Stimulated activated effector memory CD8-positive, alpha-beta T cell treated with anti-CD3 and anti-CD28 coated beads, Interleukin-12 subunit alpha, Interleukin-12 subunit beta, amount 100 ng/mL, for 72 hours (primary cell): ENCODE measurements around the gene DPCD.
"Not testable (repeated sequence)": the region's sequence is repeated elsewhere in the genome, so short reads cannot be mapped to it uniquely, and the experiment has no call there.

Experiments used
- ATAC-seq: fragments of 150-1000 bp; cut with Tn5 transposase; 2 replicates; pipeline ENCODE4 v1.10.0; 2021
- DNase-seq, 2 donors: peaks; one replicate each; pipeline ENCODE4 v3.0.0; 2021 to 2022; ENCODE audit warnings: low spot score in 2 of 2
- H3K27ac Mint-ChIP-seq: one replicate; pipeline ENCODE4 v1.8.0; 2022; ENCODE audit warnings: mild to moderate bottlenecking, mixed read lengths
- H3K36me3 Mint-ChIP-seq: one replicate; pipeline ENCODE4 v1.8.0; 2022; ENCODE audit warnings: mild to moderate bottlenecking, mixed read lengths
- H3K4me1 Mint-ChIP-seq: one replicate; pipeline ENCODE4 v1.8.0; 2022; ENCODE audit warnings: mixed read lengths
- H3K4me3 Mint-ChIP-seq: one replicate; pipeline ENCODE4 v1.8.0; 2022; ENCODE audit warnings: mild to moderate bottlenecking, mixed read lengths
- H3K9me3 Mint-ChIP-seq: one replicate; pipeline ENCODE4 v1.8.0; 2022; ENCODE audit warnings: mixed read lengths

DPCD gene

DNA sequence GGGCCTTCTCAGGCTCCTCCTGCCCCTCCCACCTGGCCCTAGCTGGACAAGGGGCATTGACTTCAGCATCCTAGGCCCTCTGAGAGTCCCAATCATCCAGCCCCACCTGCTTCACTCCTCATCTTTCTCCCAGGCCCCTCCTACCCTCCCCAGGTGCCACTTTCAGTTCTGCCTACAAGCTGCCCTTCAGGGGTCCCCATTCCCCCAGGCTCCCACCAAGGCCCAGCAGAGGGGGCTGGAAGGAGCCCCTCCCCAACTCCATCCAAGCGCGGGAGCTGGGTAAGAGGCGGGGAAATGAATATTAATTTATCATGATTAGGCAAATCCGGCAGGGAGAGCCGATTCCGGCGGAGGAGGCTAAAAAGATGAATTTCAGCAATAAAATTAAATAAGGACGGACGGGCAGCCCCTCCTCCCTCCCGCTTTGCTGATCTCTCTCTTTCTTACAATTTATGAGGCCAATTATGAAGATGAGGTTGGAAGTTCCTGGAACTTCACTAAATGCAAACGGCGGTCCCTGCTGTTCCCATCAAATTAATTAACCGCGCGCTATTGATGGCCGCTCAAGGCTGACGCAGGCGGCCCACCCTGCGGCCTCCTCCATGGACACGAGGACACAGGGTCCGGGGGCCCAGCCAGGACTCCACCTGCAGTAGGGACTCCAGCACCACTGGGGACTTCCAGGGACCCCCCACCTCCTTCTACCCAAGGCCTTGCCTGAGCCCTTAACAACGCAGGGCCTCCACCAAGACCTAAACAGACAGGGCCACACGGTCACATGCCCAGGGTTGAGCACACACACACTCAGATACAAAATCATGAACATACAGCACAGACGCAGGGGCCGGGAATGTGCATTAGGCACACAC, 14.0 kb upstream of the DPCD start:
- H3K27ac Mint-ChIP-seq: peak overlapping the region; percentile 54
- DNase-seq (no peak), ATAC-seq (no peak)
- H3K36me3 Mint-ChIP-seq: peaks cover 21% of the 10 kb centered on the region
- no peaks in the 10 kb centered on the region for H3K9me3 Mint-ChIP-seq
- H3K4me3 Mint-ChIP-seq: no peak overlapping the region
- peaks cover 23% of the 10 kb centered on the region for H3K4me1 Mint-ChIP-seq

DNA sequence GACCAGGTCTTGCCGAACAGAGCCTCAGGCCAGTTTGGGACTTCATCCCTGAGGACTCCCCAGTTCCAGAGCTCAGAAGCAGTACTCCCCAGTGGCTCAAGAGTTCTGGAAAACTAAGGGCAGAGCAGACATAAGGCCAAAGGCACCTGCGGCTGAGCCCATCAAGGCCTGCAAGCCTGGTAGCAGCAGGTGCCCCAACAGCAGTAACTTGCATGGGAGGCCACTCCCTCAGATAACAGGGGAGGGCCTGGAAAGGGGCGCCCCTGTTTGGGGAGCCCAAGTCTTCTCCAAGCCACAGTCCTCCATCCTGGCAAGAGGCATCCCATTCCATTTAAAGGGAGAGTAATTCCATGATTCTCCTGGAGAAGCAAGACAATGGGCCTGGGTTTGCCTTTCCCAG, 13.0 kb upstream of the DPCD start:
- Mint-ChIP-seq H3K4me3 (no peak overlapping the region), H3K9me3 (no peaks in the 10 kb centered on the region), H3K4me1 (peaks cover 15% of the 10 kb centered on the region), H3K36me3 (peaks cover 19% of the 10 kb centered on the region), H3K27ac (peak overlapping the region; percentile 54)
- DNase-seq (no peak), ATAC-seq (no peak)

DNA sequence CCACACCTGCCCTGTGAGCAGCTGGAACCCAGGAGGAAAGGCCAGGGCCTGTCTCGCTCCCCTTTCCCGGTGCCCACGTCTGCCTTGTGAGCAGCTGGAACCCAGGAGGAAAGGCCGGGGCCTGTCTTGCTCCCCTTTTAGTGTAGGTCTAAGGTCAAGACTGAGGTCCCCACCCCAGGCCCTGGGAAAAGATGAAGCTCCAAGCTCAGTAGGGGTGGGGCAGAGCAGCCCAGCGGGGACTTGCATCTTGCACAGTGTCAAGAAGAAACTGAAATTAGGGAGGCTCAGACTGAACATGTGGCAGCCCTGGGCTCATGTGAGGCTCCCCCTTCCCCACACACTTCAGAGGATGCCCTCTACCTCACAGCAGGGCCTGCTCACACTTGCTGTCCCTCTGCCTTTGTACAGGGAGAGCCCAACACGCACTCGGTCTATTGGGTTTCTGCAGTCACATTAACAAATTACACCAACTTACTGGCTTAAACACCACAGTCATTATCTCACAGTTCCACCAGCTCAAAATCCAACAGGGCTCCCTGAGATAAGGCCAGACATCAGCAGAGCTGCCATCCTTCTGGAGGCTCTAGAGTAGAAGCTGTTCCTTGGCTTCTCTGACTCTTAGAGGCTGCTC, 12.4 kb upstream of the DPCD start:
- peaks cover 25% of the 10 kb centered on the region for H3K36me3 Mint-ChIP-seq
- no peak overlapping the region for H3K27ac Mint-ChIP-seq
- DNase-seq: no peak
- H3K4me1 Mint-ChIP-seq: peaks cover 11% of the 10 kb centered on the region
- H3K4me3 Mint-ChIP-seq: no peak overlapping the region
- ATAC-seq: no peak
- no peaks in the 10 kb centered on the region for H3K9me3 Mint-ChIP-seq

DNA sequence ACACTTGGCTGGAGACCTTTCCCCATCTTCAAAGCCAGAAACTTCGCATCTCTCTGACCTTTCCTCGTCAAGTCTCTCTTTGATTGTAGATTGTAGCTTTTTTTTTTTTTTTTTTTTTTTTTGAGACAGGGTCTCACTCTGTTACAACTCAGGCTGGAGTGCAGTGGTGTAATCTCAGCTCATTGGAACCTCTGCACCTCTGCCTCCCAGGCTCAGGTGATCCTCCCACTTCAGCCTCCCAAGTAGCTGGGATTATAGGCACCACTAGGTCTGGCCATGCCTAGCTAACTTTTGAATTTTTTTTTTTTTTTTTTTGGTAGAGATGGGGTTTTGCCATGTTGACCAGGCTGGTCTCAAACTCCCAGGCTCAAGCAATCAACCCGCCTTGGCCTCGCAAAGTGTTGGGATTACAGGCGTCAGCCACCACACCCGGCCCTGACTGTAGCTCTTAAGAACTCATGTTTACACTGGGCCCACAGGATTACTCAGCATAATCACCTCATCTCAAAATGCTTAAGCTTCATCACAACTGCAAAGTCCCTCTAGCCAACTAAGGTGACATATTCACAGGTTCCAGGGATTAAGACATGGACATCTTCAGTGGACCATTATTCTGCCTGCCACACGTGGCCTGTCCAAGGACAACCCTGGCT, 11.8 kb upstream of the DPCD start:
- Mint-ChIP-seq H3K27ac (peak overlapping the region; percentile 52), H3K36me3 (peaks cover 28% of the 10 kb centered on the region), H3K9me3 (no peaks in the 10 kb centered on the region), H3K4me1 (peaks cover 7% of the 10 kb centered on the region), H3K4me3 (no peak overlapping the region)
- ATAC-seq (no peak), DNase-seq (no peak)

DNA sequence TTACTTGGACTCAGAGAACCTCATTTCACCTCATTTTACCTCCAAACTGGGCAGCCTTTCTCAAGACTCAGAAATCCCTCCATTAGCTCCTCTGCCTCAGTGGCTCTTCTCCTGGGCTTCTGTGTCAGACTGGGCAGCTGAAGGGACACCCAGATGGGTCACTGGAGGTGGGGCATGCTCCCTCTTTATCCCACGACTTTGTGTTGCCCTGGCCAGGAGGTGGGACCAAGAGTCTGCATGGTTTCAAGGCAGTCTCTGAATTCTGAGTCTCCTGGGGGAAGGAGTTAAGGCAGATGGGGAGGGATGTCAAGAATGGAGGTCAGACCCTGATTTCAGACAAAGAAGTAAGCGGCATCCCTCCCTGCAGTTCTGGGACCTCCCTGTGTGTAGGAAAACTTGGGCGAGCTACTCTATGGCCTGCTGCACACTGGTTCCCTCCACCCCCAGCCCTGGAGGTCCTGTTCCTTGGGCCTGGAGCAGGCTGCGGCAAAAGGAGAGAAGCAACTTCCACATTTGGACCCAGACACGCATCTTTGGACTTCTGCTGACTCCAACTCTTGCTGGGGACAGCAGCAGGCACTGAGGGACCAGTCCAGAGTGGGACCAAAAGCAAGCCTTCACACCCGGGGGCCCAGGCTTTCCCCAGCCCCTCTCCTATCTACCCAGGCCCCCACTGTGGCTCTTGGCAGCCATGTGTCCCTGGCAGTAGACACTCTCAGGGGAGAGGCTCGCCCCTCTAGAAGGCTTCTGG, 10.8 kb upstream of the DPCD start:
- H3K27ac Mint-ChIP-seq: peak overlapping the region; percentile 52
- H3K4me3 Mint-ChIP-seq: no peak overlapping the region
- no peak for DNase-seq
- ATAC-seq: no peak
- H3K36me3 Mint-ChIP-seq: peaks cover 38% of the 10 kb centered on the region
- H3K4me1 Mint-ChIP-seq: peaks cover 7% of the 10 kb centered on the region
- H3K9me3 Mint-ChIP-seq: no peaks in the 10 kb centered on the region

DNA sequence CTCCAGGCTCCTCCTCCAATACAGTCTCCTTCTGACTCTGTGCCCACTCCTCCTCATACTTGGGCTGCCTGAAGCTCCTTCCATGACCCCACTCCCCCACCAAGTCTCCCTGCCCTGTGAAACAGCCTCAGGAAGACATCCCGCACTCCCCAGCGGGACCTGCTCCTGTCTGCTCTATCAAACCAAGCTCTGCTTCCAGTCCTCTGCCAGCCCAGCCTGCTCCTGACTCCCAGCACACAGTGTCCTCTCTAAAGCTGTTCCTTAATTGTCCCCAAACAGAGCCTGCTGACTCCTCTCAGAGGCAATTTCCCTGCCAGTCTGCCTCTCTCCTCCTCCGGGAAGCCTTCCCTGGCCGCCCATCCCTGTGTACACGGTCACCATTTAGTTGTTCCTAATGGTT, 9.9 kb upstream of the DPCD start:
- Mint-ChIP-seq H3K36me3 (peaks cover 46% of the 10 kb centered on the region), H3K27ac (peak overlapping the region; percentile 29), H3K4me3 (no peak overlapping the region), H3K9me3 (no peaks in the 10 kb centered on the region), H3K4me1 (peaks cover 7% of the 10 kb centered on the region)
- DNase-seq (no peak), ATAC-seq (no peak)

DNA sequence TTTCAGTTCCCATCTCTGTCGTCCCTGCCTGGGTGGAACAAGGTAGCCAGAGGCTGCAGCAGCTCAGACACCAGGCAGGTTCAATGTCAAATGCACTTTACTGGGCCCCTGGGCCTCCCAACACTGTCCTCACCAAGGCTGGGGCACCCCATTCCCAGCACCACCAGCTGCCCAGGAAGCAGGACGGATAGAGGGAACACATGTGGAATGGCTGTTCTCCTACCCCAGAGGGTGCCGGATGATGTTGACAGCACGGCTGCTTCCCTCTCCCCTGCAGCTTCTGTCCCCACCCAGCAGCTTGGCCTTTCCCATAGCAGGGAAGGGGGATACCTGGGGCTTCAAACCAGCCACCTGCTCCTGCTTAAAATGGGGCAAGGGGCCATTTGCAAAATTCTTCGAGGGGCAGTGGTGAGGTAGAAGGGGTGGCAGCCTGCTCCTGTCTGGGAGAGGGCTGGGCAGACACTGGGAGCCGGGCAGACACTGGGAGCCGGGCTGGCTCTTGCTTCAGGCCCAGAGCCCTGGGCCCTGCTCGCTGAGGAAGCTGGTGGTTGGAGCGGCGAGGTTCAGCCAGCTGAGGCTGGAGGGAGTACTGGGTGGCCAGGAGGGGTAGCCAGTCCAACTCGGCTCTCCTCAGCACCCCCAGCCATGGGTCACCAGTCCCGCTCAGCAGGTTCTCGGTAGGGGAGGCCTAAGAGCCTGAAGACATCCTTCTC, 9.2 kb upstream of the DPCD start:
- no peaks in the 10 kb centered on the region for H3K9me3 Mint-ChIP-seq
- H3K4me1 Mint-ChIP-seq: peaks cover 7% of the 10 kb centered on the region
- no peak overlapping the region for H3K4me3 Mint-ChIP-seq
- H3K27ac Mint-ChIP-seq: peak overlapping the region; percentile 29
- no peak for ATAC-seq
- no peak for DNase-seq
- peaks cover 46% of the 10 kb centered on the region for H3K36me3 Mint-ChIP-seq

DNA sequence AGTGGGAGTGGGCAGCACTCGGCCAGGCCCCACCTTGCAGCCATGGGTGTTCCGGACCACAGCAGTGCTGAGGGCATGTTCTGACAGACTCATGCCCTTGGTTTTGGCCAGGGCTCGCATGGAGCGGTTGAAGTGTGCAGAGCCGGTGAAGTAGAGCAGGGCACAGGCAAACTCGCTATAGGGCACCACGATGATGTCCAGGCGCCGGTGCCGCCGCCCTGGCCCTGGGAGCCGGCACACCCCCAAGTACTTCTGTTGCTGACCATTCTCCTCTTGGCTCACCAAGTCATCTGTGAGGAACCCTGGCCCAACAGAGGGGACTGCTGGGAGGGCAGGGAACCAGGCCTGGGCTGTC, 8.6 kb upstream of the DPCD start:
- H3K4me1 Mint-ChIP-seq: peaks cover 10% of the 10 kb centered on the region
- H3K36me3 Mint-ChIP-seq: peaks cover 51% of the 10 kb centered on the region
- ATAC-seq: no peak
- H3K9me3 Mint-ChIP-seq: no peaks in the 10 kb centered on the region
- H3K27ac Mint-ChIP-seq: no peak overlapping the region
- H3K4me3 Mint-ChIP-seq: no peak overlapping the region
- no peak for DNase-seq

DNA sequence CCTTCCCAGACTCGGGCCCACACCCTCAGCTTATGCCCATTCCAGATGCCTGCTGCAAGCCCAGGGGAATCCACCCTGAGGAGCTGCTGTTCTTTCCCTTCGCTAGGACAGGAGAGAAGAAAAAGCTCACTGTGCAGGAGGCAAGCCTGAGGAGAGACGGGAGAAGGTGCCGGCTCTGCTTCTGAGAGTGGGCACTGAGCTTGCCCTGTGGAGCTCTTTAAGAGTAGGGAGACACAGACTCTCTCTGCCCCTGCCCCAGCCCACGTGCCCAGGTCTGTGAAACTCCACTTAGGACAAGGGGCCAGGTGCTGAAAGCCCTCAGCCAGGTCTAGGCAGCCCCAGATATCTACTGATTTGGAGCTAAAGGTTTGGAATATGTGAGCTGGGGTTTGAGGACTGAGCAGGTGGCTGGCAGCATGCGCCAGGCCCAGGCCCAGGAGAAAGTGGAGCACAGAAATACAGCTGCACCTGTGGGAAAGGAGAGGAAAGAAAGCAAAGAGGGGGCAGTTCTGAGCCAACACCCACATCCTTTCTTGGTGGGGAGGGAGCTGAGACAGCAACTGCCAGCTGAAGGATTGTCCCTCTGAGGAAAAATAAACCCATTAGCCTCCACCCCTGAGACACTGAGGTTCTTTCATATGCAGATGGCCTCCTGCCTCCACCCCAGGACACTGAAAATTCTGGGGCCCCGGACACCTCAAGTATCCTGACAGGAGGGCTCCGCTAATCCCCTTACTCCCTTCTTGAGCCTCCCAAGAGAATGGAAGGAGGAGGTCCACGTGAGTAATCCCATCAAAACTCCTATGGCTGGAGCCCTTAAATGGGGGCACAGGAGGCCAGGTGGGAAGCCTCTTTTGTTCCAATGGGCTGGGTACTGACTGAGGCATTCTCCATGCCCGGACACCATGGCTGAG, 7.4 kb upstream of the DPCD start:
- peaks cover 54% of the 10 kb centered on the region for H3K36me3 Mint-ChIP-seq

DNA sequence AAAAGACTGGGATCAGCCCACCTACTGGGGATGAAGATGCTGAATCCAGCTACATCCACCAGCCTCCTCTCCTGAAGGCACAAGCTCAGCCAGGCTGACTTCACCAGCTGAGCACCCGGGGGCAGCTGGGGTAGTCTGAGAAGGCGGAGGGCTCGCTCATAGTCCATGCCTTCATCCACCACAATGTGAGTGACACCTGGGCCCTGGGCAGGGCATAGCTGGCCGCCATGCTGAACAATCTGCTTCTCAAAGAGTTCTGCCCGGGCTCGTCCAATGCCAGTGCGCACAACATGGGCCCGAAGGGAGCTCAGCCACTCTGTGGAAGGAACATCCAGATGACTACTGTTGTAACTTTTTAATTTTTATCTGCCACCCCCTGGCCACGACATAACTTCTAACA, 2.3 kb upstream of the DPCD start:
- H3K36me3 Mint-ChIP-seq: peaks cover 42% of the 10 kb centered on the region
- H3K4me1 Mint-ChIP-seq: peaks cover 27% of the 10 kb centered on the region
- H3K4me3 Mint-ChIP-seq: no peak overlapping the region
- DNase-seq (no peak), ATAC-seq (no peak)
- no peaks in the 10 kb centered on the region for H3K9me3 Mint-ChIP-seq
- H3K27ac Mint-ChIP-seq: no peak overlapping the region

More for the DNA sequence above, 7.4 kb upstream of the DPCD start:
- no peak overlapping the region for H3K27ac Mint-ChIP-seq
- H3K9me3 Mint-ChIP-seq: no peaks in the 10 kb centered on the region
- no peak overlapping the region for H3K4me3 Mint-ChIP-seq
- ATAC-seq (no peak), DNase-seq (no peak)
- peaks cover 17% of the 10 kb centered on the region for H3K4me1 Mint-ChIP-seq

DNA sequence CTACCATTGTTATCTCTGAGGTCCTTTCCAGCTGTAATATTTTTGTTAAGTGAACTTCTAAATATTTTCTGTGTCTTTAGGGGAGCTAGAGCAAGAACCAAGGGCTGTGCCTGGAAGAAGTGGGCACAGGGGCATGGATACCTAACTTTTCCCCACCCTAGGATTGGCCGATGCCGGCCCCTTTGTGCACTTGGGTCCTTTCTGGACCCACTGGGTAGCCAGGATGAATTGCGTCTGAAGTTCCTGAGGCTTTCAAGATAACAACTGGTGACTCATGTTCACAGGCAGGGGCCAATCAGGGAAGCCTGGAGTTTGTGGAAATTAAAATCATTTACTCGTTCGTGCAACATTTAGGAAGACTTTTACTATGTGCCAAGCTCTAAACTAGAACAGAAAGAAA, 758 bp downstream of the DPCD start:
- peak overlapping the region; percentile 90 for H3K27ac Mint-ChIP-seq
- no peaks in the 10 kb centered on the region for H3K9me3 Mint-ChIP-seq
- peaks cover 27% of the 10 kb centered on the region for H3K4me1 Mint-ChIP-seq
- ATAC-seq: no peak
- H3K36me3 Mint-ChIP-seq: peaks cover 22% of the 10 kb centered on the region
- H3K4me3 Mint-ChIP-seq: peak overlapping the region; percentile 91
- DNase-seq: no peak

DNA sequence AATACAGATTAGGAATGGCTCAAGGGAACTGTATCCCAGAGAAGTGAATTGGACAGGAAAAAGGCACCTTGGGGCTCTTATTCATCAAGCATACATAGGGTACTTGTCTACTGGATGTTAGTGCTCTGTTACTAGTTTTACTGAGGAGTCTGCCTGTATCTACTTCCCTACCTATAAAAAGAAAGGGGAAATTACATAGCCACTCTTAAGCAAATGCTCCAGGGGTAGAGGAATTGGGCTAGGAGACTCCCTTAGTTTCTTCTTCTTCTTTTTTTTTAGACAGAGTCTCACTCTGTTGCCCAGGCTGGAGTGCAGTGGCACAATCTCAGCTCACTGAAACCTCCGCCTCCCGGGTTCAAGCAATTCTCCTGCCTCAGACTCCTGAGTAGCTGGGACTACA, 5.2 kb downstream of the DPCD start:
- not testable (repeated sequence) for H3K4me3 Mint-ChIP-seq, H3K27ac Mint-ChIP-seq, ATAC-seq, H3K4me1 Mint-ChIP-seq, H3K36me3 Mint-ChIP-seq, DNase-seq, H3K9me3 Mint-ChIP-seq

DNA sequence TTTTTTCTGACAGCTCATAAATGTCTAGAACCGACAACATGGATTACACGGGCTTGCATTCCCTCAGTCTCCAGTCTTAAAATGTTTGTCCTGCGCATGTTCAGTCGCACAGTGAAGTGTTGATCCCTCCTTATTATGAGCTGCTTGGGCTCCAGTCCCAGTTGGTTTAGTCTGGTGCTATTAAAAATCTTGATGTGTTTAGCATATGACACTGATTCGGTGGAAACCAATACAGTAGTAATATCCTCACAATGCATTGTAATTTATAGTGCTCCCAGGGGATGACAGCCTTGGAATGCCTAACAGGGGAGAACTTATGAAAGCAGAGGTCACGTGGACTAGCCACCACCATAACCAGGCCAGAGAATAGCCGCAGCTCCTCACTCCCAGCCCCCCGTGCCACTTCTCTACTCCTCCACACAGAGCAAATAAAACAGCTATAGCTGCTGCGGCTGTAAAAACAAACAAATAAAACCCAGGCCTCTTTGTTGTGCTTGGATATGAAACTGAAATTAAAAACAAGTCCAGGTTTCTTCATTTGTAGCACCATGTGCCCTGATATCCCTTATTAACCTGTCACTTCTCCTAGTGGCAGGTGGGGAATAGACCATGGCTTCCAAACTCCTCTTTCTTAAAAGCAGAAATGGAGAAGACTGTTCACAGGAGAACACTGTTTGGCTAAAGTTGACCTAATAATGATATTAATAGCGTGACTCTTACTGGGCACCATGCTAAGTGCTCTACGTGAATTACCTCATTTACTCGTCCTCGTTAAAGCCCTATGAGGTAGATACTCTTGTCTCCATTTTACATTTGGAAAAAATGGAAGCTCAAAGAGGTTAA, 7.7 kb downstream of the DPCD start:
- Mint-ChIP-seq H3K4me1 (no peaks in the 10 kb centered on the region), H3K36me3 (no peaks in the 10 kb centered on the region), H3K4me3 (no peak overlapping the region), H3K9me3 (no peaks in the 10 kb centered on the region), H3K27ac (no peak overlapping the region)
- DNase-seq: no peak
- no peak for ATAC-seq
